Large intestine (tissue), 3 donors: ENCODE measurements around the gene HRH3. TPM values are rescaled to one million over a fixed set of nuclear protein-coding genes. Genes with fewer than 3 reads are reported as not detected.

Experiments
- DNase-seq, 2 donors: peaks; one replicate each; pipeline versions ENCODE4 v3.0.0 to v3.0.0-alpha.2; 2013
- H3K27ac ChIP-seq: one replicate; pipeline ENCODE4 v1.5.1; 2013; ENCODE audit warnings: low read length
- H3K27me3 ChIP-seq: 2 replicates; pipeline ENCODE4 v1.6.1; 2013; ENCODE audit warnings: low read length; ENCODE audit not compliant: control insufficient read depth, insufficient read depth
- H3K36me3 ChIP-seq: 2 replicates; pipeline ENCODE4 v1.6.1; 2013; ENCODE audit warnings: low read length; ENCODE audit not compliant: control insufficient read depth, insufficient read depth
- H3K4me1 ChIP-seq: one replicate; pipeline ENCODE4 v1.6.1; 2013; ENCODE audit warnings: low read length; ENCODE audit not compliant: control insufficient read depth, insufficient read depth
- H3K4me3 ChIP-seq: one replicate; pipeline ENCODE4 v1.5.1; 2013; ENCODE audit warnings: low read length
- H3K9me3 ChIP-seq: one replicate; pipeline ENCODE4 v1.6.1; 2013; ENCODE audit warnings: mild to moderate bottlenecking, low read depth, low read length, moderate library complexity; ENCODE audit not compliant: control insufficient read depth
- WGBS: methylation state at CpG from one replicate; pipeline ENCODE4 v1.1.5; 2013; ENCODE audit warnings: low lambda C conversion rate; ENCODE audit not compliant: insufficient coverage; 5-methylcytosine and 5-hydroxymethylcytosine counted together
- polyA plus RNA-seq: library from polyadenylated mRNA; unstranded; fragments of 120-200 nt; gene quantifications from one replicate; pipeline ENCODE4 v1.2.1, GENCODE V29; 2013

Gene HRH3
- polyA plus RNA-seq, 1 donor, result 0.33 TPM

DNA sequence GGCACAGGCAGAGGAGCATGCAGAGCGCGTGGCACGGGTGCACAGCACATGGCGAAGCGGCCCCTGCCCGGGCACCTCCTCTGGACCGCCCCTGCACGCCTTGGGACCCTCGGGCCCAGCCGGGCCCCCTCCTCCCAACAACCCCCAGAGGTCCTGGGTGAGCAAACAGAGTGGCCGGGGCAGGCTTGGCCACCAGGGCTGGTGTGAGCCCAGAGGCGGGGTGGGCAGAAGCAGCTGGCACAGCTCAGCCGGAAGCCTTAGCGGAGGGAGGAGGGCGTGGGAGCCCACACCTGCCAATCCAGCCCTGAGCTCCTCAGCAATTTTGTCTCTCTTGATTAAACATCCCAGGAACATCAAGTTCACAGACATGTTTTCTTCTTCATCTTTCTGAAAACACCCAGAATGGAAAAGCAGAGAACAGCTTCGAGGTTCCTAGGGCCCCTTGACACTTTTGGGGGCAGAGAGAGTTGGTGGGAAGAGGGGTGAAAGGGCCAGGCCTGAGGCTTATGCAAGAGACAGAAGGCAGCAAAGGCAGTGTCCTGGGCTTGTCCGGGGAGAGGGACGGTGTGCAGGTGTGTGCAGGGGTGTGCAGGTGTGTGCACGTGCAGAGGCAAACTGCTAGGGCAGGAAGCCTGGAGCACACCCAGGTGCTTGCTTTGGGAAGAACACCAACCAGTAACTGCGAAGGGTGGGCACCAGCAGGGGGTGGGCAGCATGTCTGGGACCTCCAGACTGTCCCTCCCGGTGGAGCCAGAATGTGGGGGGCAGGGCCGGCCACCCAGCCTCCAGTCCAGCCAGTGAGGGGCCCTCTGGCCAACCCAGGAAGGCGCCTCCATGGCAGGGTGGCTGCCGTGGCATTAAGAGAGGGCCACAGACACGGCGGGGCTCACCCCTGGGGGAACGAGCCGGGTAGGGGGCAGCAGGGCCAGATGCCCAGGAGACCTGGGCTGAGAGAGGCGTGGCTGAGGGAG lies 4.8 kb downstream of the HRH3 start:
- no peak overlapping the region for H3K27ac ChIP-seq
- peaks cover 3% of the 10 kb centered on the region for H3K4me1 ChIP-seq
- peaks cover 6% of the 10 kb centered on the region for H3K9me3 ChIP-seq
- no peaks in the 10 kb centered on the region for H3K36me3 ChIP-seq
- no CpG with 5 or more reads among the region's 29 CpGs for WGBS
- peaks cover 80% of the 10 kb centered on the region for H3K27me3 ChIP-seq
- H3K4me3 ChIP-seq, result no peak overlapping the region
- no peak for DNase-seq

DNA sequence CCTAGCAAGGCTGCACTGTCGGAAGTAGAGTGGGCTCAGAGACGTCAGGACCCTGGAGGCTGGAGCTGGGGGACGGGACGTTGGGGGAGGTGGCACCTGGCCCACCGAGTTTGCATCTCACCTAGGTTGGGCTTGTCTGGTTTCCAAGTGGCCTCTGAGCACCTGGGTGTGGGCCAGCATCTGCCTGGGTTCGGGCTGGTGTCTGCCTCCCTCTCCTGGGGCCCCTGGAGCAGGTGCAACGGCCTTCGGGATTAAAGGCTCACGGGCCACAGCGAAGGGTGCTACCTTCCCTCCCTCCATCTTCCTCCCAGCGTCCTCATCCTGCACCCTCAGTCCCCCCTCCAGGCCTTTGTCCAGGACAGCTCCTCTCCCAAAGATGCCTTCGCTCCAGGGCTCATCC lies 6.0 kb downstream of the HRH3 start:
- peaks cover 6% of the 10 kb centered on the region for H3K9me3 ChIP-seq
- H3K27me3 ChIP-seq, result peaks cover 85% of the 10 kb centered on the region
- no peak overlapping the region for H3K4me3 ChIP-seq
- no CpG with 5 or more reads among the region's 12 CpGs for WGBS
- H3K4me1 ChIP-seq, result no peaks in the 10 kb centered on the region
- DNase-seq, result no peak
- H3K27ac ChIP-seq, result no peak overlapping the region
- H3K36me3 ChIP-seq, result no peaks in the 10 kb centered on the region

DNA sequence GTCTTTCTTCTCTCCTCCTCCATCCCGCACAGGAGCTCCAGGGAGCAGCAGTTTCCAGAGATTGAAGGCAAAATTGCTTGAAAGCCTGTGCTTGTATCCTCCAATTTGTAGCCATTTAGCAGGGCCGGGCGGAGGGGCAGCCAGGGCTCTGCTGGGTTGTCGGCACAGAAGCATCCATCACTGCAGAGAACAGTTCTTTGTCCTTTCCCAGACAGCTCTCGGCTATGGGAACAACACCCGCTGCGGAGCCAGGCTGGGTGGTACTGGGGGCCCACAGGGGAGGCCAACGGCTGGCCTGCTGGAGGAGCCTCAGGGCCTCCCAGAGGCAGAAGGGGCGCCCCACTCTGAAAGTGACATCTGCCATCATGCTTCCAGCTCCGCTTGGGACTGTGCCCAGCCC lies 7.8 kb downstream of the HRH3 start:
- no peak for DNase-seq
- Histone ChIP-seq H3K4me3 (no peak overlapping the region), H3K9me3 (no peaks in the 10 kb centered on the region), H3K4me1 (no peaks in the 10 kb centered on the region), H3K27ac (no peak overlapping the region), H3K36me3 (no peaks in the 10 kb centered on the region), H3K27me3 (peaks cover 75% of the 10 kb centered on the region)
- WGBS, result no CpG with 5 or more reads among the region's 10 CpGs

DNA sequence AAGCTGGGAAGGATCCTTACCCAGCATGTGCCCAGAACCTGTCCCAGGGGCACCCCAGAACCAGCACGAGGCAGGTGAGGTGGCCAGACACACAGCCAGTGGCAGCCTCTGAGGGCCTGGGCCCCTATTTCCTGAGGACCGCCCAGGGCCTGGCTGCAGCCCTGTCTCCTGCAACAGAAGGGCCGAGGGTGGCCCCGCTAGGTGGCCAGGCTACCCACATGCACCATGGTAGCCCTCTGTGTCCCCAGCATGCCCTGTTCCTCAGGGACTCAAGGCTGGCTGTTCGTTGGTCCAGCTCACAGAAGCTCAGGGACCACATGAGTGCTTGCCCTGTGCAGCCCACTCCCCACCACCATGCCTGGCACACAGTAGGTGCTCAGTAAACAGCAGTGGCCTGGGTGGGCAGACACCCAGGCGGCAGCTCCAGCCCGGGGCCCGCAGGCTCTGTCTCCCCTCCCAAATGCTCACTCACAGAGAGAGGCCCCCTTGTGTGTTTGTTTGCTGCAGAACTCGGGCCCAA lies 8.2 kb downstream of the HRH3 start:
- Histone ChIP-seq H3K27me3 (peaks cover 70% of the 10 kb centered on the region), H3K27ac (no peak overlapping the region), H3K36me3 (no peaks in the 10 kb centered on the region), H3K9me3 (no peaks in the 10 kb centered on the region), H3K4me3 (no peak overlapping the region), H3K4me1 (no peaks in the 10 kb centered on the region)
- no CpG with 5 or more reads among the region's 9 CpGs for whole genome bisulfite sequencing
- DNase-seq, result no peak

DNA sequence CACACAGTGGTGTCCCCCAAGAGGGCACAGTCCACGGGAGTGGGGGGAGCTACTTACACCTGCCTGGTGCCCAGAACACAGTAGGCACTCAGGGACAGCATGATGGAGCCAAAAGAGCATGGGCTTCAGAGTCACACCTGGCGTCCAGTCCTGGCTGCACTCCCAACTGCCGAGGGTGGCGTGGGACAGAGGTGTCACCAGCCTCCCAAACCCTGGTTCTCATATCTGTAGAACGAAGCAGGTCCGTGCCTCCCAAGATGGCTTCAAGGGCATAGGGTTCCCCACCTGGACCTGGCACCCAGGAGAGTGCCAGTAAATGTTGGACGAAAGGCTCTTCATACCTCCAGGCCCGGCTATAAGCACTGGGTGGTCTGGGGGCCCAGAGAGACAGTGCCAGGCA lies 8.9 kb downstream of the HRH3 start:
- Histone ChIP-seq H3K27me3 (peaks cover 67% of the 10 kb centered on the region), H3K4me3 (no peak overlapping the region), H3K4me1 (no peaks in the 10 kb centered on the region), H3K9me3 (no peaks in the 10 kb centered on the region), H3K36me3 (no peaks in the 10 kb centered on the region), H3K27ac (no peak overlapping the region)
- no CpG with 5 or more reads among the region's 8 CpGs for WGBS
- DNase-seq, result no peak

DNA sequence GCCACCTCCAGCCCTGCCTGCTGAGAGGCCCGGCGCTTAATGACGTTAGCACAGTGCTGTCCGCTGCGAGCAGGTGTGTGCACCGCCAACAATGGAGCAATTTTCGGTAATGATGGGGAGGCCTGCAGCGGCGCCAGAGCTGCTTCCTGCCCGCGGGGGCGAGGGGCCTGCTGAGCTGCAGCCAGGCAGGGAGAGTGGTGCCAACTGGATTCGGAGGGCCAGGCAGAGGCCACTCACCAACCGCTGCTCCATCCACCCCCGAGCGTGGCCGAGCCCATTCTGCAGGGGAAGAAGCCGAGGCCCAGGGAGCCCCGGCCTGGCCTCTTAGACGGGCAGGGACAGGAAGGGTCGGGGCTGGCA lies 9.6 kb downstream of the HRH3 start:
- H3K4me3 ChIP-seq, result no peak overlapping the region
- no CpG with 5 or more reads among the region's 21 CpGs for WGBS
- no peak for DNase-seq
- peaks cover 61% of the 10 kb centered on the region for H3K27me3 ChIP-seq
- no peaks in the 10 kb centered on the region for H3K9me3 ChIP-seq
- H3K36me3 ChIP-seq, result no peaks in the 10 kb centered on the region
- no peak overlapping the region for H3K27ac ChIP-seq
- H3K4me1 ChIP-seq, result no peaks in the 10 kb centered on the region

DNA sequence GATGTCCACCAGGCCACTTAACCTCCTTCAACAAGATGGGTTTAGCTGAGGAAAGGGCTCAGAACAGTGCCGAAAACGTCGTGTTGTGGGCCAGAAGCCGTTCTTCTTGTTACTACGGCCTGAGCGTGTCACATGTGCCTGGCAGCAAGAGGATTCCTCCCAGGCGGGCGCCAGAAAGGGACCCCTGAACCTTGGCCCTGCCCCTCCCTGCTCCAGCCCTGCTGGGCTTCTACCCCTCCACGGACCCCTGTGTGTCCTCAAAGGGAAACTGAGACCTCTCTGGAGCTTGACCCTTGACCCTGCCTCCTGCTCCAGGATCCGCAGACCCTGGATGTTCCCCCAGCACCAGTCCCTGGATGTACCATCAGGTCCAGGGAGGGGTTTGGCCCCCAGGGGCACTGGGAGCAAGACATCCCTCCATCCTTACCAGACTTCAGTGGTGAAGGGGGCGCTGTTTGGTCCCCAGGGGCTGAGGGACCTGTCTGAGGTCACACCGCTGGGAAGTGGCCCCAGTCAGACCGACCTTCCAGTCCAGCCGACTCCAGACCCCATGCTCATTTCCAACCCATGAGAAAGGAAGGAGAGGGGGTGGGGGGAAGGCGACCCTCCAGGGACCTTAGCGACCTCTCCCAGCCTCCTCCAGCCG lies 10.1 kb downstream of the HRH3 start:
- no peak overlapping the region for H3K27ac ChIP-seq
- H3K36me3 ChIP-seq, result no peaks in the 10 kb centered on the region
- no CpG with 5 or more reads among the region's 17 CpGs for WGBS
- no peak overlapping the region for H3K4me3 ChIP-seq
- peaks cover 56% of the 10 kb centered on the region for H3K27me3 ChIP-seq
- DNase-seq, result no peak
- H3K4me1 ChIP-seq, result no peaks in the 10 kb centered on the region
- H3K9me3 ChIP-seq, result no peaks in the 10 kb centered on the region

DNA sequence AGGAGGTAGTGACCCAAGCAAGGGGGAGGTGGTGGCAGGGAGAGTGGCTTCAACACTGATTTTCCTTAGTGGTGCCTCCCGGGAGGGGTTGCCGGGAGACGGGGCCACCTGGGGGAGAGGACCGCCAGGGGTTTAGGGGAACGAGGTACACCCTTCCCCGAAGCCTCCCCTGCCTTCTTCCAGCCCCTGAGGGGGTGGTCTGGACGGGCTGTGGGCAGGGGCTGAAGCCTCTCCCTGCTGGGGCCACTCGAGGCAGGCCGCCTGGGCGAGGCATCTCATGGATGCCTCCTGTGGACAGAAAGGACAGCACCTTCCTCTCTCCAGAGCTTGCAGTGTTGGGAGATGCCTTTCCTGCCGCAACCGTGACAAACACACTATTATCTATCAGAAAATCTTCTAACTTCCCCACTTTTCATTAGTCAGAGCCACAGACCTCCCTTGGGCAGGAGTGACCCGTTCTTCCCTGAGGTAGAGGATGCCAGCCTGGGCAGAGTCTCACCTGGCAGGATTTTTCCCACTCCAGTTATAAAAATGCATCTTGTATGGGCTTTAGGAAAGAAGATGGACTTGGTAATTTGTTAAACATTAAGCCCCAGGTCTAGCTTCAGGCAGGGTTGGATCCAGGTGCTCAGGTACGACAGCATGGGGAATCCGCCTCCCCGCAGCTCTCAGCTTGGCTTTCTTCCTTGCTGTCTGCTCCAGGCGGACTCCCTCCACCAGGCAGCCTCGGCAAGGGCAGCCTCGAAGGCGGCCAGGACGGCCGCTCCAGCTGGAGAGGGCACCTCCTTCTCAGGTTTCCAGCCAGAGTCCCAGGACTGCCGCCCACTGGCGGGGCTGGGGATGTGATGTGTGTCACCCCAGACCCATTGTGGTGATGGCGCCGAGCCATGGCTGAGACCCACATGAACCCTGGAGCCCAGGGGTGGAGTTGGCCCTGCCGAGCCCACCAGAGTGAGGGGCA lies 11.0 kb downstream of the HRH3 start:
- Histone ChIP-seq H3K27me3 (peaks cover 47% of the 10 kb centered on the region), H3K36me3 (no peaks in the 10 kb centered on the region)
- no CpG with 5 or more reads among the region's 27 CpGs for WGBS

DNA sequence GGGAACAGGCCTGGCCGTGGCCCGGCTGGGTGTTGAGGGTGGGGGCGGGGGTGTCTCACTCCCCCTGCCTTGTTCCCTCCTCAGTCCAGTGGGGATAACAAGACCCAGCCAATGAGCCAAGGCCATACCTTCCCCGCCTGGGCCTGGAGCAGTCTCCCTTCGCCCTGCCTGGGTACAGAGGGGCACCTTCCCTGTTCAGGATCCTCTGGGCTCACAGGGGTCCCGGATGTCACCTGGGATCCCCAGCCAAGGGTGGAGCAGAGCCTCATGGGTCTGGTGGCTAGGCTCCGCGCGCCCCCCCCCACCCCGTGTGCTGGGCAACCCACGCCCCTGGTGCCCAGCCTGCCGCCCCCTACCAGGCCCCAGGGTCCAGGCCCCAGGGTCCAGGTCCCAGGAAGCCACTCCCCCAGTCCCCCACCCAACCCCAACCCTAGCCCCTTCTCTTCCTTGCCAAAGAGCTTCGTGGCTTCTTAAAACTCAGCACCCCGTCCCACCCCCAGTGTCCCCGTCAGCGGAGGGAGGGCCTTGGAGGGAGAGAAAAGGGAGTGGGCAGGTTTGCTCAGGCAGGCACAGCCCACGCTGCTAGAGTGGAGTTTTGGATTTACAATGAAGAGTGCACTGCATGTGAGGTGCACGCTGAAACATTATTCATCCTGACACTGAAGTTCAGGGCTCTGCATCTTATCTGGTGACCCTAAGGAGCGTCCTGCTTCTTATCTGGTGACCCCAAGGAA lies 11.8 kb downstream of the HRH3 start:
- H3K27ac ChIP-seq, result no peak overlapping the region
- no peak overlapping the region for H3K4me3 ChIP-seq
- H3K4me1 ChIP-seq, result no peaks in the 10 kb centered on the region
- H3K9me3 ChIP-seq, result no peaks in the 10 kb centered on the region
- peaks cover 43% of the 10 kb centered on the region for H3K27me3 ChIP-seq
- no peak for DNase-seq
- peaks cover 4% of the 10 kb centered on the region for H3K36me3 ChIP-seq
- no CpG with 5 or more reads among the region's 19 CpGs for WGBS

More for the DNA sequence above, 11.0 kb downstream of the HRH3 start:
- Histone ChIP-seq H3K4me3 (no peak overlapping the region), H3K9me3 (no peaks in the 10 kb centered on the region), H3K4me1 (no peaks in the 10 kb centered on the region), H3K27ac (no peak overlapping the region)
- no peak for DNase-seq
